Measurements from ENCODE around the gene GRAP2. TPM values are rescaled to one million over a fixed set of nuclear protein-coding genes. Genes with fewer than 3 reads are reported as not detected.
A peak's percentile ranks its signal among the peaks of the same experiment; 100 is the strongest.

Gene GRAP2
- total and polyA plus RNA-seq, 2 of the 4 experiments (the other 2 are of a cell fraction): not detected

GRCh38 chr22:39959640-39960447 lies 59.0 kb downstream of the GRAP2 start, which contains the start of gene TMA7B:
Gene TMA7B (plus strand): TSS chr22:39960397. CDS start chr22:39964375, 3,978 bp downstream.
- dilution Hi-C loops (cut with HindIII; ENCODE audit: low sequenced_read_pairs, unreplicated experiment): no loop called here
- peak within 1 kb of the TSS; percentile 31; the same call in 1 of the 2 replicates for H4K5ac ChIP-seq (ENCODE audit: low read depth, low read length)
- peak within 1 kb of the TSS; percentile 8; the same call in 1 of the 2 replicates for H3K18ac ChIP-seq (ENCODE audit: low read depth, low read length)
- ATAC-seq (ENCODE audit: low read depth): peak; percentile 83
- no peak within 1 kb of the TSS for H3K4me3 ChIP-seq (ENCODE audit: insufficient read depth, low read depth, low read length)
- H3K9ac ChIP-seq (ENCODE audit: low read depth, low read length): no peak within 1 kb of the TSS
- no peaks in the 10 kb centered on the region; the same call in 1 of the 2 replicates for H4K20me1 ChIP-seq (ENCODE audit: insufficient read depth, low read length)
- H3K56ac ChIP-seq (ENCODE audit: extremely low read depth, insufficient read depth, low read length): peak within 1 kb of the TSS; percentile 65
- H3K79me1 ChIP-seq (ENCODE audit: low read depth in 1 of 2, low read length in 2 of 2): no peaks in the 10 kb centered on the region
- peaks cover 8% of the 10 kb centered on the region for H3K4me1 ChIP-seq (ENCODE audit: control insufficient read depth, insufficient read depth, low read length)
- peak within 1 kb of the TSS; percentile 82 for H2AFZ ChIP-seq (replicated peaks; ENCODE audit: low read length, poor library complexity)
- in situ Hi-C loops (cut with MboI; ENCODE audit: low sequenced_read_pairs): no loop called here
- peak within 1 kb of the TSS; percentile 91 for H2BK20ac ChIP-seq (ENCODE audit: low read depth, low read length)
- H3K23ac ChIP-seq (ENCODE audit: low read depth, low read length): peak within 1 kb of the TSS; percentile 55; the same call in 1 of the 2 replicates
- ChIA-PET CTCF (interaction anchor here (0.5 kb wide), 1 partner anchor 31 kb away, joined by 4 read pairs; no protein-coding TSS in a partner anchor), POLR2A (ENCODE audit: unreplicated experiment) (no interaction called here)
- peak within 1 kb of the TSS; percentile 76 for H3K14ac ChIP-seq (replicated peaks; ENCODE audit: low read depth, low read length)
- peak within 1 kb of the TSS; percentile 70 for H3K4ac ChIP-seq (ENCODE audit: low read depth, low read length)
- peak; percentile 55; the same call in 1 of the 2 replicates for TF ChIP-seq FOS (IDR thresholded peaks at IDR 0.05; ENCODE audit: low read depth, low read length)
- peak; percentile 31 for TF ChIP-seq SMC3 (IDR thresholded peaks at IDR 0.05; ENCODE audit: low read depth, low read length)
- peak; percentile 38 for TF ChIP-seq RAD21 (IDR thresholded peaks at IDR 0.05; ENCODE audit: low read length)
- TF ChIP-seq ELK1 (IDR thresholded peaks at IDR 0.05; ENCODE audit: borderline replicate concordance, low read depth, low read length): no peak
- no peak for TF ChIP-seq BHLHE40 (IDR thresholded peaks at IDR 0.05; ENCODE audit: low read depth, low read length)
- no peak for TF ChIP-seq CEBPB (IDR thresholded peaks at IDR 0.05; ENCODE audit: low read depth, low read length)
- no peak for TF ChIP-seq MAFK (IDR thresholded peaks at IDR 0.05; ENCODE audit: low read depth, low read length)
- peak; percentile 42 for TF ChIP-seq CTCF (conservative IDR thresholded peaks at IDR 0.05; ENCODE audit: low read depth, low read length)
- peak within 1 kb of the TSS; percentile 88 for H2AK5ac ChIP-seq (ENCODE audit: low read depth, low read length)
- no peaks in the 10 kb centered on the region for H3K36me3 ChIP-seq (ENCODE audit: control insufficient read depth, insufficient read depth, low read length)
- H4K8ac ChIP-seq (ENCODE audit: low read depth in 2 of 2, low read length in 2 of 2): peak within 1 kb of the TSS; percentile 17 to 83
- 56% methylated on average over 2 of the region's 14 CpGs; no CpG with 5 or more reads in 1 of the 2 experiments for WGBS, 2 experiments (ENCODE audit: extremely low coverage in 2 of 2, insufficient read length in 1 of 2)
- peak within 1 kb of the TSS; percentile 86 for H4K91ac ChIP-seq (ENCODE audit: insufficient read depth, low read depth, low read length)
- H3K4me2 ChIP-seq (ENCODE audit: low read depth, low read length): peak within 1 kb of the TSS; percentile 38
- H3K27ac ChIP-seq (ENCODE audit: insufficient read depth, low read length): peak within 1 kb of the TSS; percentile 51
- no peaks in the 10 kb centered on the region for H3K27me3 ChIP-seq (ENCODE audit: control insufficient read depth, insufficient read depth, low read length)
- H2BK120ac ChIP-seq (ENCODE audit: low read depth, low read length): peak within 1 kb of the TSS; percentile 91
- H2AK9ac ChIP-seq (replicated peaks; ENCODE audit: low read depth, low read length, poor library complexity): peak within 1 kb of the TSS; percentile 39
- peak; percentile 75 for DNase-seq
- BruUV-seq (replicated peaks): no TSS peak
- no peaks in the 10 kb centered on the region for H3K9me3 ChIP-seq (ENCODE audit: control insufficient read depth, insufficient read depth, low read length)
- H2BK15ac ChIP-seq (ENCODE audit: low read depth, low read length): peak within 1 kb of the TSS; percentile 88; the same call in 2 of the 3 replicates
- peak within 1 kb of the TSS; percentile 97 for H2BK5ac ChIP-seq (ENCODE audit: low read depth, low read length, poor library complexity, severe bottlenecking)
- 0 out of 2 replicates have a peak, but pooled peaks cover 2% of the 10 kb centered on the region for H3K9me1 ChIP-seq (ENCODE audit: insufficient read depth, low read length)
- intact Hi-C loops (cut with micrococcal nuclease): no loop called here
